Measurements from ENCODE around the gene PIGO.

PIGO gene

DNA sequence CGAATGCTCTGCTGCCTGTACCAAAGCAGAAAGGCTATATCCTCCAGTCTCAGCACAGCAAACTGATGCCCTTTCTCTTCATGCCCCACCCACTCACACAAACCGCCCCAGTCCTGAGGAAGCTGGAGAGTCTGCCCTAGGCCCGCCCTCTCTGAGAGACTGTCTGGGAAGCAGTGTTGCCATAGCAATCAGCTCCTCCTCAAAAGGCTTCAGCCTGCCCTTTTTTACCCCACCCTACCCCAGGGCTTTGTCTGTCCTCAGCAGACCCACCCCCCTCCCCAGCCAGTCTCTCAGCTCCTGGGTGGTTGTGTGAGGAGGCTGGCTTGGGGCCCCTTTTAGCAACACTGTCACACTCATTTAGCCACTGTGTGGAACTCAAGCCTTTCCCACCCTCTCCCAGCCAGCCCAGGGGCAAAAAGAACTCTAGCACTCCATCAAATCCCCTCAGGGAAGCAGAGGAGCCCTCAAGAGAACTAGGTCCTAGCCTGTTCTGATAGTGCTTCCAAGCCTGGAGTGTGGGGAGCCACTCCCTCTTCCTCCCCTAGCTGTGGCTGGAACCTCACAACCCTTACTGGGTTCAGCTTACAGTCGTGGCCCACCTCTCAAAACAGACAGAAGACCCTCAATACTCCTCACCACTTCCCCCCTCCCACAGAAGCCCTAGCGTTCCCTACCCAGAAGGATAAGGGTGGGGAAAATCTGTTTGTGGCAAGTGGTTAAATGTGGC lies 17.9 kb upstream of the PIGO start:
- H3K4me3 Mint-ChIP-seq: peak overlapping the region; percentile 96
- H3K27ac Mint-ChIP-seq: peak overlapping the region; percentile 99
- TF ChIP-seq, protein P1, sequence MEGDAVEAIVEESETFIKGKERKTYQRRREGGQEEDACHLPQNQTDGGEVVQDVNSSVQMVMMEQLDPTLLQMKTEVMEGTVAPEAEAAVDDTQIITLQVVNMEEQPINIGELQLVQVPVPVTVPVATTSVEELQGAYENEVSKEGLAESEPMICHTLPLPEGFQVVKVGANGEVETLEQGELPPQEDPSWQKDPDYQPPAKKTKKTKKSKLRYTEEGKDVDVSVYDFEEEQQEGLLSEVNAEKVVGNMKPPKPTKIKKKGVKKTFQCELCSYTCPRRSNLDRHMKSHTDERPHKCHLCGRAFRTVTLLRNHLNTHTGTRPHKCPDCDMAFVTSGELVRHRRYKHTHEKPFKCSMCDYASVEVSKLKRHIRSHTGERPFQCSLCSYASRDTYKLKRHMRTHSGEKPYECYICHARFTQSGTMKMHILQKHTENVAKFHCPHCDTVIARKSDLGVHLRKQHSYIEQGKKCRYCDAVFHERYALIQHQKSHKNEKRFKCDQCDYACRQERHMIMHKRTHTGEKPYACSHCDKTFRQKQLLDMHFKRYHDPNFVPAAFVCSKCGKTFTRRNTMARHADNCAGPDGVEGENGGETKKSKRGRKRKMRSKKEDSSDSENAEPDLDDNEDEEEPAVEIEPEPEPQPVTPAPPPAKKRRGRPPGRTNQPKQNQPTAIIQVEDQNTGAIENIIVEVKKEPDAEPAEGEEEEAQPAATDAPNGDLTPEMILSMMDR (IDR thresholded peaks at IDR 0.05): no peak
- peak; percentile 82 for DNase-seq
- H3K27me3 Mint-ChIP-seq (ENCODE audit: low read depth, poor library complexity): peaks cover 8% of the 10 kb centered on the region
- H3K36me3 Mint-ChIP-seq (ENCODE audit: low read depth): peaks cover 4% of the 10 kb centered on the region
- peaks cover 70% of the 10 kb centered on the region for H3K4me1 Mint-ChIP-seq
- no peaks in the 10 kb centered on the region for H3K9me3 Mint-ChIP-seq

DNA sequence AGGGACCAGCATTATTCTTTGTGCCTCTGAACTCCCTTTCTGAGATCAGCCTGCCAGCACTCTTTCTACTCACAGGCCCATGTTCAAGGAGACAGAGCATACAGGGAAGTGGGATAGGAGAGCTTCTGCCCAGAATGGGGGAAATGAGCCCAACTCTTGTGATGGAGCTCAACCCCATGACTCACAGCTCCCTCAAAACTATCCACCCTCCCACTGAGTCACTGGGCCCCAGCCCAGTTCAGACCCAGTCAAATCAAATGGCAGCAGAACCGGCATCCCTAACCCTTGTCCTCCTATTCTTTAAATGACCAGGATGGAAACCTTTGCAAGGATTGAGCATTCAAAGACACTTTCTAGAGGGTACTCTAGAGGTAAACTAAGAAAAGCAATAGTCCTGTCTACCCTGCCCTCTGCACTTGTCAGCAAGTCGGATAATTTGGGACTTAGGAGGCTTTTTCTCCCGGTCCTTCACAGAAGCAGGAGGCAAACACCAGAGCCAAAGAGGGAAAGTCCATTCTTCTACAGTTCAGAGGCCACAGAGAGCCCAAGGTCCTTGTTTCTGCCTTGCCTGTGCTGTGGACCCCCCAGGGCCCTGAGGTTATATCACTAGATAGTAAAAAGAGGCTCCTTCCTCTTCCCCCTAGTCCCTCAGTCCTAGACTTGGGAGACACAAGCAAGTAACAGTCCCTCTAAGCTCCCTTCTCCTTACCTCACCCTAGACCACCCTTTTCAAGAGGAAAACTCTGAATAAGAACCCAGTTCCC lies 16.0 kb upstream of the PIGO start:
- H3K27me3 Mint-ChIP-seq (ENCODE audit: low read depth, poor library complexity): peaks cover 6% of the 10 kb centered on the region
- H3K9me3 Mint-ChIP-seq: no peaks in the 10 kb centered on the region
- TF ChIP-seq, protein P1 (IDR thresholded peaks at IDR 0.05): no peak
- no peak for DNase-seq
- peak overlapping the region; percentile 72 for H3K27ac Mint-ChIP-seq
- peaks cover 77% of the 10 kb centered on the region for H3K4me1 Mint-ChIP-seq
- peak overlapping the region; percentile 82 for H3K4me3 Mint-ChIP-seq
- H3K36me3 Mint-ChIP-seq (ENCODE audit: low read depth): peaks cover 4% of the 10 kb centered on the region

DNA sequence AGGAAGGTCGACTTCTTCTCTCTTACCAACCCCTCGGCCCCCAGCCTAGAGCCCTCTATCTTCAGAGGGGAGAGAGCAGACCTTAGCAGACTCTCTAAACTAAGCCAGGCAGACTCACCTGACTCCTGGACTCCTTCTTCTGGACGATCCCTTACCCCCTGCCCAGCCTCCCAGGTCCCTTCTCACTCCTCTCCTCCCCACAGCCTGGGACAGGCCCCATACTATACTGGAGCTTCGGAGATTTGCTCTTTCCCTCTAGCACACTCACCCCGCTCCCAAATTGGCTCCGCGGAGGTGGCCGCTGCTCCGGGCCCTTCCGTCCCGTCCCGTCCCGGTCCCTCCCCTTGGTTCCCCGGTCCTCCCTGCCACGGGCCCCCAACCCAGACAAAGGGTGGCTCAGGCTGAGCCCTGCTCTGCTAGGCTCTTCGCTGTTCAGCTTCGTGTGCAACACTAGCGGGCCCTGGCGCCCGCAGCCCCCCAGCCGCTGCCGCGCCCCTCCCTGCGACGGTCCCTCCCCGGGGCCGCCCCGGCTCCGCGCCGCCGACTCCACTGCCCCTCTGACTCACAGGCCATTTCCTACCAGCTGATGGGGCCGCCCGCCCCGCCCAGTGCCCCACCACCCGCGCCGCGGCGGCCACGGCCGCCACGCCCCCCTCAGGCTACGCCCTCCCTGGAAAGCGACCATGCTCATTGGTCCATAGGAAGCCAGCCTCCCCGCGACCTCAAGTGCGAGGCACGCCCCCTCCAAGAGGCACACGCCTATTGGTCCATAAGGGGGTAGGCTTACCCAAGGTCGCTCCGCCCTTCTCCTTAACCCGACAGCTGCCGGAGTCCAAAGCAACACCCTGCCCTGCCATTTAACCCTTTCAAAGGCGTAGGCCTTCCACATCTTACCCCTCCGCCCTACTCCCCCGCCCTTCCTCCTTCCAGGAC lies 14.9 kb upstream of the PIGO start:
- Mint-ChIP-seq H3K27me3 (ENCODE audit: low read depth, poor library complexity) (no peaks in the 10 kb centered on the region), H3K27ac (peak overlapping the region; percentile 1), H3K36me3 (ENCODE audit: low read depth) (peaks cover 4% of the 10 kb centered on the region), H3K4me3 (peak overlapping the region; percentile 82), H3K4me1 (peaks cover 68% of the 10 kb centered on the region), H3K9me3 (no peaks in the 10 kb centered on the region)
- peak; percentile 97 for DNase-seq
- TF ChIP-seq, protein P1 (IDR thresholded peaks at IDR 0.05): no peak

DNA sequence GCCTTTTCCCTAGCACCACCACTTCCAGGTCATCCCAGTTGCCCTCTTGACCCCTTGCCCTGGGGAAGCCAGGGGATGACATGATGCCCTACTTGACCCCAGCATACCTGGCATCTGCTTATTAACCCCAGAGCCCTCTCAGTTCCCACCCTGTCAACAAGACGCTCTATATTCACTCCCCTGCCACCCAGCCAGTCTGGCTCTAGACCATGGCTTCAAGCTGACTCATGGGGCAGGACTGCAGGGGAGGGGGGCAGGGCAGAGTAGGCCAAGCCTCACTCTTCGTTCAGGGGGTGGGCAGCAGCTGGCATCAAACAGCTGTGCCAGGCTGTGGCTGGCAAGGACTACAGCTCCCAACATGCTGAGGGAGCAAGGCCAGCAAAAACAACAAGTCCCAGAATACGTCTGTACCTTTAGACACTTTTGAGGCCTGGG lies 14.0 kb upstream of the PIGO start:
- no peaks in the 10 kb centered on the region for H3K9me3 Mint-ChIP-seq
- DNase-seq: no peak
- H3K27ac Mint-ChIP-seq: no peak overlapping the region
- H3K4me3 Mint-ChIP-seq: peak overlapping the region; percentile 82
- H3K27me3 Mint-ChIP-seq (ENCODE audit: low read depth, poor library complexity): no peaks in the 10 kb centered on the region
- H3K4me1 Mint-ChIP-seq: peaks cover 61% of the 10 kb centered on the region
- peaks cover 13% of the 10 kb centered on the region for H3K36me3 Mint-ChIP-seq (ENCODE audit: low read depth)
- TF ChIP-seq, protein P1 (IDR thresholded peaks at IDR 0.05): no peak

DNA sequence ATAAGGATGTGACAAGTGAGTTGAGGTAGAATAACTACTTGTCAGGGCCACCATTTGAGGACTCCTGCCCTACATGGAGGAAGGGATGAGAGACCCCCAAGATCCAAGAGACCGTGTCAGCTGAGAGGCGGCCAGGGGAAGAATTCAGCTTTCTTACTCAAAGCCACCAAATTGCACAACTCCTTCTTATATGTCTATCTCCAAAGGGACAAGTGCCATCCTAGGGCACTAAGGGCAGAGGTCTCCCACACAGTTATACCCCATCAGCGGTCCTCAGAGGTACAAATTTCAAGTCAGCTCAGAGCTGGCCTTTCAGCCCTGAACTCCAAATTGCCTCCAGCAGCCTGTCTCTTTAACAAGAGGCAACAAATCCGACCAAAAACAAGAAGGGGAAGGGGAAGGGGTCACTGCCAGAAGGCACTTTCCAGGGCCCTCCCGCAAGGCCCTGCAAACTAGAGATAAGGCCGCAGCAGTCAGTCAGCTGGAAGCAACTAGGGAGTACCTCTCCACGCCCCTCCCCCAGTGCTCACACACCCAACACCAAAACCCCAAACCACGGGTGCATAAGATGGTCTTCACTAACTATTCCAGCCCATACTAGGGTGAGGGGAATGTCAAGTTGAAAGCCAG lies 12.7 kb upstream of the PIGO start:
- no peaks in the 10 kb centered on the region for H3K9me3 Mint-ChIP-seq
- TF ChIP-seq, protein P1 (IDR thresholded peaks at IDR 0.05): no peak
- H3K27ac Mint-ChIP-seq: no peak overlapping the region
- DNase-seq: no peak
- H3K4me1 Mint-ChIP-seq: peaks cover 60% of the 10 kb centered on the region
- peaks cover 22% of the 10 kb centered on the region for H3K36me3 Mint-ChIP-seq (ENCODE audit: low read depth)
- no peaks in the 10 kb centered on the region for H3K27me3 Mint-ChIP-seq (ENCODE audit: low read depth, poor library complexity)
- H3K4me3 Mint-ChIP-seq: no peak overlapping the region

All from nephron progenitor cell (in vitro differentiated cells).